K562 (cell line): ENCODE results near the gene UTP4.

Source experiments
- ATF2 ChIP-seq: sonication (generic); formaldehyde crosslinking; IDR thresholded peaks from 2 replicates; pipeline ENCODE4 v1.8.1; 2022; ENCODE audit warnings: missing genetic modification reagents
- ELF4 ChIP-seq: fragments of 450-650 bp; formaldehyde crosslinking; IDR thresholded peaks from 2 replicates; pipeline ENCODE4 v1.4.0; 2022; ENCODE audit warnings: missing genetic modification characterization
- EZH2 ChIP-seq: IDR thresholded peaks from 2 replicates; pipeline ENCODE4 v1.6.1; 2012; ENCODE audit warnings: low read depth, mild to moderate bottlenecking, inconsistent platforms, low read length, borderline replicate concordance

DNA sequence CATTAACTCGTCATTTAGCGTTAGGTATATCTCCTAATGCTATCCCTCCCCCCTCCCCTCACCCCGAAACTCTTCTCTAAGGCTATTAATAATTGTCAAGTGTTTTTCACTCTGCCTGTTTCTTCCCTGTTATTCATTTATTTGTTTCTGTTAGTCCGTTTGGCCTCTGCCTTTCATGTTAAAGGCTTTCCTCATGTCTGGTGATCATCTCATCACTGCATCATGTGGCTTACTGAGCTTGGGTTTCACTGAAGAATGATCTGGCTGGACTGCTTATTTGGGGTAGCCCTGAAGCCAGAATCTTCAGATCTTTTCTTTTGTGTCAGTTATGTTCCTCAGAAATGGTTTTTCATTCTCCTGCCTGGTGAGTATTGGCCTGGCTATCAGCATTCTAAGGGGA, 9.5 kb downstream of the UTP4 start:
- TF ChIP-seq ATF2 (CRISPR knock-in tag) (no peak), EZH2 (no peak), ELF4 (CRISPR knock-in tag) (no peak)
